Stromal cell of bone marrow (primary cell): ENCODE results near the gene ABCC2.
"Not testable (repeated sequence)": the region's sequence is repeated elsewhere in the genome, so short reads cannot be mapped to it uniquely, and the experiment has no call there.

Experiments
- DNase-seq: peaks from one replicate; pipeline ENCODE4 v3.0.0-alpha.2; 2012; ENCODE audit warnings: low read depth

The ABCC2 gene

GRCh38 chr10:99809481-99809880 is 27.0 kb downstream of the ABCC2 start:
- DNase-seq: no peak

- DNase-seq: no peak
Measured at GRCh38 chr10:99809931-99810615, 27.6 kb downstream of the ABCC2 start.

GRCh38 chr10:99812177-99812576 is 29.7 kb downstream of the ABCC2 start:
- DNase-seq: no peak

- no peak for DNase-seq
Measured at GRCh38 chr10:99814143-99814542, 31.7 kb downstream of the ABCC2 start.

- no peak for DNase-seq
Measured at GRCh38 chr10:99815621-99816020, 33.2 kb downstream of the ABCC2 start.

GRCh38 chr10:99827936-99828335 is 45.5 kb downstream of the ABCC2 start:
- no peak for DNase-seq

GRCh38 chr10:99828464-99828863 is 46.0 kb downstream of the ABCC2 start:
- DNase-seq: no peak

- no peak for DNase-seq
Measured at GRCh38 chr10:99832439-99832838, 50.0 kb downstream of the ABCC2 start.

- peak; percentile 69 for DNase-seq
Measured at GRCh38 chr10:99834410-99834809, 52.0 kb downstream of the ABCC2 start.

- no peak for DNase-seq
Measured at GRCh38 chr10:99835947-99836346, 53.5 kb downstream of the ABCC2 start.

- DNase-seq: no peak
Measured at GRCh38 chr10:99836711-99837110, 54.3 kb downstream of the ABCC2 start.

- DNase-seq: not testable (repeated sequence)
Measured at GRCh38 chr10:99840859-99841258, 58.4 kb downstream of the ABCC2 start.

GRCh38 chr10:99841746-99842145 is 59.3 kb downstream of the ABCC2 start:
- DNase-seq: no peak

GRCh38 chr10:99843310-99843709 is 60.9 kb downstream of the ABCC2 start:
- DNase-seq: peak; percentile 78

GRCh38 chr10:99844433-99844955 is 62.1 kb downstream of the ABCC2 start:
- no peak for DNase-seq

GRCh38 chr10:99845837-99846382 is 63.5 kb downstream of the ABCC2 start:
- peak; percentile 92 for DNase-seq

GRCh38 chr10:99849057-99849456 is 66.6 kb downstream of the ABCC2 start:
- DNase-seq: no peak

- DNase-seq: no peak
Measured at GRCh38 chr10:99849536-99849935, 67.1 kb downstream of the ABCC2 start.

- no peak for DNase-seq
Measured at GRCh38 chr10:99850021-99850766, 67.8 kb downstream of the ABCC2 start.

- no peak for DNase-seq
Measured at GRCh38 chr10:99850767-99851340, 68.4 kb downstream of the ABCC2 start.

- DNase-seq: no peak
Measured at GRCh38 chr10:99851825-99852224, 69.4 kb downstream of the ABCC2 start.

GRCh38 chr10:99852481-99853213 is 70.2 kb downstream of the ABCC2 start:
- no peak for DNase-seq
